ENCODE data around the gene CITED2.

Gene CITED2

DNA sequence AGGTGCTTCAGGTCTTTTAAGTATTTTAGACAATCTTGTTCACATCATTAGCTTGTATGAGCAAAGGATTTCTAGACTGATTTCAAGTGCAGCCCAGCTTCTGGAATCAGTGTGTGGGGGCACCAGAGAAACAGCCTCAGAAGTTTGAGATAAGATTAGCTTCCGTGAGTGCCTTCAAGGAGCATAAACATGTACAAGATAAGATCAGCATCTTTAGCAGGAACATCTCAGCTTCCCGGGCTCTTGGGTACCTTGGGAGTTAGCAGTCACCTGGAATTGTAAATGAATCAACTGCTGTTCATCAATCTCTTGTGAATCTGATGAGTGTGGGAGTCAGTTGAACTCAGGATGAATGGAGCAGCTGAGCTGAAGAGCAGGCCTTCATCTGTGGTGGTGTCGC is 12.0 kb upstream of the CITED2 start:
- no peak for TF ChIP-seq CTCF (conservative IDR thresholded peaks at IDR 0.05; ENCODE audit: control insufficient read depth, insufficient read depth, low read depth, low read length)
- H3K4me3 ChIP-seq (ENCODE audit: control insufficient read depth, low read depth, low read length): no peak overlapping the region

DNA sequence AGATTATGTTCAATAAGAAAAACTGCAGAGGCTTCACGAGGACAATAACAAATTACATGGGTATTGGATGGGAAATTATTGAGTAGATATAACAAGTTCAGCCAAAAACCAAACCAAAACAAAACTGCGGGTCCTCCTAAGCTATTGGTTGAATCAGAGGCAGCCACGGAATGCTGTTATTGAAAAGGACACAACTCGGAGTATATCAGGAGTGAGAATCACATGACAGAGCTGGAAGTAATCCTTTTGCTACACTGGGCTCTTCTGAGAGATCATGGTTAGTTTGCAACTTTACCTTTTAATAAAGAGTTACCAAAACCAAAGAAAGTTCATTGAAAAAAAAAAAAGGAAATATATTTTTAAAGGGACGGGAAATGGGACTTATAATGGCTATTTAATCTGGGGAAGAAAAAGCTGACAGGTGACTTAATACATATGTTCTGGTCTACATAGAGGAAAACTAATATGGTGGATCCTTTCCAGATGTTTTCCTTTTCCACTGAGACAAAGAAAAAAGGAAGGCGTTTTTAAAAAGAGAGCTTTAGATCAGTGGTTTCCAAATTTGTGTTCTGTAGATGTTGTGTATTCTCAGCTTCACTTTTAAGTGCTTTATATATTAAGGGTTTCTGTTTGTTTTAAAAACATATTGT is 6.9 kb upstream of the CITED2 start:
- DNase-seq (ENCODE audit: low read depth): peak; percentile 11
- TF ChIP-seq CTCF (conservative IDR thresholded peaks at IDR 0.05; ENCODE audit: control insufficient read depth, insufficient read depth, low read depth, low read length): no peak
- H3K4me3 ChIP-seq (ENCODE audit: control insufficient read depth, low read depth, low read length): no peak overlapping the region

More for the DNA sequence above, 12.0 kb upstream of the CITED2 start:
- DNase-seq (ENCODE audit: low read depth): no peak

- TF ChIP-seq CTCF (conservative IDR thresholded peaks at IDR 0.05; ENCODE audit: control insufficient read depth, insufficient read depth, low read depth, low read length): no peak
- no peak overlapping the region for H3K4me3 ChIP-seq (ENCODE audit: control insufficient read depth, low read depth, low read length)
- no peak for DNase-seq (ENCODE audit: low read depth)
Observed at GRCh38 chr6:139380611-139381010, 6.2 kb upstream of the CITED2 start.

DNA sequence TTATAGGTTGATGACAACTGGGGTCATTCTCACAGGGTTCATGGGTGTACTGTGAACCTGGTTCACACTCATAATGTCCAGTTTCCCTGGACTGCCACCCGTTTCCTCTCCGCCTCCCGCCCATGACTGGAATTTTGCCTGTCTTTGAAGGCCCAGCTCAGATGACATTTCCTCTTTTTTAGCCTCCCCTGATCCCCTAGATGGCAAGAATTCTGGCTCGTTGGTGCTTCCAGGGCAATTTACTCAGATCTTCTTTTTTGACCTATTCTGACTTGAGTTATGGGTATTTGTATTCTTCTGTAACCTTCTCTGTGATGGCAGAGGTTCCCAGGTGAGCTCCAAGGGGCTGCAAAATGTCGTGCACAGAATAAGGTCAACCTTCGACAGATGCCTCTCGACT is 5.7 kb upstream of the CITED2 start:
- DNase-seq (ENCODE audit: low read depth): no peak
- H3K4me3 ChIP-seq (ENCODE audit: control insufficient read depth, low read depth, low read length): no peak overlapping the region
- TF ChIP-seq CTCF (conservative IDR thresholded peaks at IDR 0.05; ENCODE audit: control insufficient read depth, insufficient read depth, low read depth, low read length): no peak

- no peak overlapping the region for H3K4me3 ChIP-seq (ENCODE audit: control insufficient read depth, low read depth, low read length)
- peak; percentile 46 for DNase-seq (ENCODE audit: low read depth)
- no peak for TF ChIP-seq CTCF (conservative IDR thresholded peaks at IDR 0.05; ENCODE audit: control insufficient read depth, insufficient read depth, low read depth, low read length)
Observed at GRCh38 chr6:139378882-139379341, 4.5 kb upstream of the CITED2 start.

- no peak overlapping the region for H3K4me3 ChIP-seq (ENCODE audit: control insufficient read depth, low read depth, low read length)
- DNase-seq (ENCODE audit: low read depth): no peak
- no peak for TF ChIP-seq CTCF (conservative IDR thresholded peaks at IDR 0.05; ENCODE audit: control insufficient read depth, insufficient read depth, low read depth, low read length)
Observed at GRCh38 chr6:139378226-139378625, 3.8 kb upstream of the CITED2 start.

Measured in fibroblast of mammary gland (primary cell).